NCI-H2196 treated with DMSO at 0.1 percent for 48 hours (cell line): Measurements from ENCODE around the gene TTYH2.
A peak's percentile ranks its signal among the peaks of the same experiment; 100 is the strongest.

ENCODE experiments used
- DNase-seq: peaks from one replicate; lab custom pipeline; 2025; ENCODE audit not compliant: unreplicated experiment; lab: John Stamatoyannopoulos, UW

TTYH2 gene

DNA sequence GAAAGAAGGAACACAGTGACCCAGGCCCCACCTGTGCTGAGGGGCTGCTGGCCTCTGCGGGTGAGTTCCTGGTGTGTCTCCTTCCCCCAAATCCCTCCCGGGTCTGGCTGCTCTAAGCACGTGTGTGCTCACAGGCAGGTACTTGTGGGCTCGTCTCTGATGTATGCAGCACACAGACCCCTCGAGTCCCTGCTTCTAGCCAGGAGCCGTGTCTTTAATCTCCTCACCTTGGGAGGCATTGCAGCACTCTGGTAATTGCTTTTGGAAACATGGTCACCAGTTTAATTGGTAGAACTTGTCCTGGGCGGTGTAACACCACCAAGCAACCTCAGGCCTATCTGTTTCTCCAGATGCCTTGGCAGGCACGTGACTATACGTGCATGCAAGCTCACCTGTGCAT is 18.7 kb upstream of the TTYH2 start:
- no peak for DNase-seq

DNA sequence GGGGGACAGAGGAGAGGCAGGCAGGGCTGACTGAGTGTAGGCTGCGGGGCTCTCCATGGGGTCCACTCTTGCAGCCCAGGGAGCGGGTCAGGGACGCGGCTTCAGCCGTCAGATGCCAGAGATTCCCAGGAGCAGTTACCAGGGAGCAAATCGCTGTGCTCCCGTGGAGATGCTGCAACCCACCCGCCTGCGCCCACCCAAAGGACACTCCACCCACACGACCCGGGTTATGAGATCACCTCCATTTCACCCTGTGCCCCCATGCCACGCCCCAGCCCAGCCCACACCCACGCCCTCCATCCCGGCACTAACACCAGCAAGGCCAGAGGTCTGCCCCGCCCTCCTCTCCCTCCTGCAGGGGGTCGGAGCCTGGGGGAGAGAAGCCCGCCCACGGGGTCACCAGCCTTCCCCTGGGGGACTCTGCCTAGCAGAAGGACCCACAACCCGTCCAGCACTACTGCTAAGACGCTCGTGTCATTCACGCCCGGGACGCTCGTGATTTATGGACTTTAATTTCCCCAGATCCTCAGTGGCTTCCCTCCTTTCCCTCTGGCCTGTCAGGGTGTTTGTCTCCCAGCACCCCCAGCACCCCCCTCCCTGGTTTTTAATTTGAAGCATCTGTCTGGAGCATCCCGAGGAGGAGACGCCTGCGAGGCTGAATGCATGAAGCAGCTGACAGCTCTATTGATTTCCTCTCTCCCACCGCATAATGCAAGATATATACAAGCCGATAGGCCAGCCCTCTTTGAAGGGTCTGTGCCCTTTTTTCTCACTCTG is 16.6 kb upstream of the TTYH2 start:
- DNase-seq, result no peak

DNA sequence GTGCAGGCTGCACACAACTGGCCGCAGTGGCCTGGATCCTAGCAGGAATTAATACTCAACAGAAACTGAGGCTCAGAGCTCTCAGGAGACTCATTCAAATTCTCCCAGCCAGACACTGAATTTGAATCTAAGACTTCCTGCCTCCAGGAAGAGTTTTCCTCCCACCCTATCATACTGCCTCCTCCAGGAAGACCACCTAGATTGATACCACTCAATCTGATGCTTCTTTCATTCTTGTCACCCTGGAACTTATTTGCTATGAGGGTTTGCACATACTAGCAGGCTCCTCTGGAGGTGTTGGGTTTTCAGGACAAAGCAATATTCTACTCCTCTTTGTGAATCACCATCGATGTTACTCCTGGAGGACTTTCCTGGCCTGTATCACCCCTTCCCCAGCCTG is 15.6 kb upstream of the TTYH2 start:
- DNase-seq, result no peak

DNA sequence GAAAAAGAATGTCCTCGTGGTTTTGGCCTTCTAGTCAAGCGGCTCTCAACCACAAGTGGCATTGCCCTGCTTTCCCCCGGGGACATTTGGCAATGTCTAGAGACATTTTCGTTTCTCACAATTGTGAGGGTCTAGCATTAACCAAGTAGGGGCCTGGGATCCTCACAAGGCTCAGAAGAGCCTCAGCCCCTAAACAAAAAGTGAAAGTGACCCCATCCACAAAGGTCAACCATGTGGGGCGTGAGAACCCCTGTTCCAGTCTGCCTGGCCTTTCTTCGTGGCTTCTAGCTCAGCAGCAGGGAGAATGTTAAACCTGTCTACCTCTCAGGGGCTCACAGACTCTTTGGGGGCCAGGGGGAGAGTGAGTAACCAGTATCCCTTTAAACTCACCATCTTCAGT is 14.7 kb upstream of the TTYH2 start:
- DNase-seq, result no peak

DNA sequence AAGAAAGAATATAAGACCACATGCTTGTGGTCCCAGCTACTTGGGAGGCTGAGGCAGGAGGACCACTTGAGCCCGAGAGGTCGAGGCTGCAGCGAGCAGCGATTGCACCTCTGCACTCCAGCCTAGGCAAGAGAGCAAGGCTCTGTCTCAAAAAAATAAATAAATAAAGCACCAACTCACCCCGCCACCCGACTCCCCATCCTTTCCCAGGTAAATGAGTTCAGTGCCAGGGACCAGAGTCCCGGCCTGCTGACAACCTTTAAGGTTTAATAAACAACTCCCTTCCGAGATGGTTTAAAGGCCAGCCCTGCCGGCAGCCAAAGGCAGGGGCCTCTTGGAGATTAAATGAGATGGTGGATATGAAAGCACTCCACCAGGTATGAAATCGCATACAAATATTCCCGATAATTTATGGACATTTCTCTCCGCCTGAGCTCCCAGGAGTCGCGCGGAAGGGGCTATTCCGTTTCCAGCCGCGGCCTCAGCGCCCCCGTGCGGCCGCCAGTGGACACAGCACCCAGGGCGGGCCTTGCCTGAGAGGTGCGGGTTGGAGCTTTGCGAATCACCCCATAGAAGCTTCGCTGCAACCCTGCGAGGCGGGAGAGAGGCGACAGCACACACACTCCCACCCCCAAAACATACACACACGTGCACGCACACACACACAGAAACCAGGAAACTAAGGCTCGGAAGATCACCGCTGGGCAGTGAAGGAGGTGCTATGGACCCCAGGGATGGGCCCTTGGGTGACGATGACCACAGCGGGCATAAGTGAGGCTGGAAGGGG is 13.9 kb upstream of the TTYH2 start:
- no peak for DNase-seq

DNA sequence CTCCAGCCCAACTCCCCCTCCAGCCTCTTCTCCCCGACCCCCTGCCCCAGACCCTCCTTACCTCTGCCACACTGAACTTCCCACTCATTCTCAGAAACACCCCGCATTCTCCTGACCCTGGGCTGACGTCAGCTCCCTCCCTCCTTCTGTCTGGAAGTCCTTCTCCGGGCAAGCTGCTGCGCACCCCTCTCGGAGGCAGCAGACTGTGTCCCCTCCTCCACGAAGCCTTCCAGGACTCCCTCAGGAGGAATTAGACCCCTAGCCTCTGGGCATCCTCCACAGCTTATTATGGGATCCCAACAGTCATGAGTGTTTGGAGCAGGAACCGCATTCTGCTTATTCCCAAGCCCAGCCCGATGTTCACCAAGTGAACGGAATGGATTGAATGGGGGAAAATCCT is 13.3 kb upstream of the TTYH2 start:
- no peak for DNase-seq

DNA sequence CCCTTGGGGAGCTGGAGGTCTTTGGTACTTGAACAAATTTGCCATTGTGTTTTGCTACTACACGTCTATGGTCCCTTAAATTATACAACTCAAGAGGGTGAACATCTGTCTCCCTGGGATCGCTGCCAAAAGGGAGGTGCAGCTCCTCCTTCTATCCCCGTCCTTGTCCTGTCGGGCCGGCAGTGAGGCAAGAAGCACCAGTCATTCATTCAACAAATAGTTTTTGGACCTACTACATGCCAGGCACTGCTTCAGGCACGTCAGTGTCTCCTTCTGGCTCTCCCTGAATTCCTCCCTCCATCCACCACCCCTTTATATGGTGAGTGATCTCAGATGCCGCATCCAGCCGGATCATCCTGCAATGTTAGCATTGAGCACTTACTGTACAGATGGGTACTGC is 12.1 kb upstream of the TTYH2 start:
- DNase-seq, result no peak

DNA sequence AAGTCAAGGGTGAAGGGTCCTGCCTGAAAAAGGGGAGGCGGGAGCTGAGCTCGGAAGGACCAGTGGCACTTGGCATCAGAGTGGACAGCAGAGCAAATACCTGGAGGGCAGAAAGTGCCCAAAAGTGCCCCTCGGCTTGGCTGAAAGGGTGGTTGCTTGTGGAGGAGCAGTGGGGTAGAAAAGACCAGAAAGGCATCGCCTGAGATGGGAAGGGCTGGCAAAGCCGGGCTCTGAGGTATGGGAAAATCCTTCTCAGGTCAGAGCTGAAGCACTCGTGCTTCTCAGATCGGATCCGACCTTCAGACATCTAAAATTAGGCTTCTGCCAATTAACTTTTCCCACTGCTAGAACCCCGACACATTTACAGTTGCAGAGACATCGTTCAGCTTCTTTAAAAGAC is 11.4 kb upstream of the TTYH2 start:
- DNase-seq, result no peak

DNA sequence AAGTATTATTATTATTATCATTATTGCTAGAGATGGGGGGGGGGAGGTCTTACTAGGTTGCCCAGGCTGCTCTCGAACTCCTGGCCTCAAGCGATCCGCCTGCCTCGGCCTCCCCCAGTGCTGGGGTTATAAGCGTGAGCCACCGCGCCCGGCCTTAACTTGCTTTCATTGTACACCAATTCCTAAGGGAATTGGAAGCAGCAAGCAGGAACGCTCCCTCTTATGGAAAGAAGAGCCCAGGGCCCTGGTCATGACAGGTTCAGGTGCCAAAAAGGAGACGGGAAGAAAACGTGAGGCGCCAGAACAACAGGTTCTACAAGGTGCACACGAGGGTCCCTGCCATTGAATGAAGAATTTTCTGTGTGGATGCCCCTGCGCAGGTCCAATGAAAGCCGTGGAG is 10.4 kb upstream of the TTYH2 start:
- DNase-seq, result no peak

DNA sequence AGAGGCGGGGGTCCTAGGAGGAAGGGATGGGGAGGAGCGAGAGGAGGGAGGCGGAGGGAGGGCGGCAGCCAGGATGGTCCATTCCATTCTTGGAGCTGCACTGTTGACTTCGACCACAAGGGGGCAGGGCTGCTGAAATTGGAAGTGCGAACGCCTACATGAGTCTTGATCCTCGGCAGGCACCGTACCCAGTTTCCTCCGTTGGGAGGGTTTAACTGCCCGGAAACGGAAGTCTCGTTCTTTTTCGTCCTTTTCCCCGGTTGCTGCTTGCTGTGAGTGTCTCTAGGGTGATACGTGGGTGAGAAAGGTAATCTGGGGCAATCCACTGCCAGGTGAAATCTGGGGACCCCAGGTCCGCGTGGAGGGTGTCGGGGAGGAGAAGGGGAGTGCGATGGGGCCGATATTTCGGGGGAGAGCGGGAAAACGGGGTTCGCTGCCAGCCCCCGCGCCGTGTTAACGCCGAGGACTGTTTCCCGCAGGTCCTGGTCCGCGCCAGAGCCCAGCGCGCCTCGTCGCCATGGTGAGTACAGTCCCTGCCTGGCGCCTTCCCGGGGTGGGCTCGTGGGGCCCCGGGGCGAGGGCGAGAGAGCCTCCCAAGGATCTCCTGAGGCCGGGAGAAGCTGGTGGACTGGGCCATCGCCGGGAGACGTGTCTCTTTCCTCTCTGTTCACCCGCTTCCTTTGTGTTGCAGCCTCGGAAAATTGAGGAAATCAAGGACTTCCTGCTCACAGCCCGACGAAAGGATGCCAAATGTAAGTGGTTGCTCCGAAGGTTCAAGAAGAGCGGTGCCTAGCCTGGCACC is 9.7 kb upstream of the TTYH2 start, which contains the start of gene RPL38:
Gene RPL38, plus strand, starts transcription at position 240 of the 802 bp plus-strand sequence. Its CDS starts 278 bp downstream, at position 518.
- DNase-seq, result peak; percentile 87

DNA sequence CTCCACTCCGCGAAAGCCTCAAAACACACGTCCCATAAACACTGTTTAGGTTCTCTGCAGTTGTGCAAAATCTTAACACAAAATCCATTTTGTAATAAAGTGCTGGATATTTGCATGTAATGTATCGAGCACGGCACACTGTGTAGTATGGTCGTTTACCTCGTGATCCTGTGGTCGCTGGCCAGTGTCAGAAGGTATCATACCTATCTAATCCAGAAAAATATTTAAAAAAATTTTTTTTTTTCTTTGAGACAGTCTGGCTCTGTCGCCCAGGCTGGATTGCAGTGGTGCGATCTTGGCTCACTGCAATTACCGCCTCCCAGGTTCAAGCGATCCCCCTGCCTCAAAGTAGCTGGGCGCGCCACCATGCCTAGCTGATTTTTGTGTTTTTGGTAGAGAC is 8.9 kb upstream of the TTYH2 start:
- no peak for DNase-seq

DNA sequence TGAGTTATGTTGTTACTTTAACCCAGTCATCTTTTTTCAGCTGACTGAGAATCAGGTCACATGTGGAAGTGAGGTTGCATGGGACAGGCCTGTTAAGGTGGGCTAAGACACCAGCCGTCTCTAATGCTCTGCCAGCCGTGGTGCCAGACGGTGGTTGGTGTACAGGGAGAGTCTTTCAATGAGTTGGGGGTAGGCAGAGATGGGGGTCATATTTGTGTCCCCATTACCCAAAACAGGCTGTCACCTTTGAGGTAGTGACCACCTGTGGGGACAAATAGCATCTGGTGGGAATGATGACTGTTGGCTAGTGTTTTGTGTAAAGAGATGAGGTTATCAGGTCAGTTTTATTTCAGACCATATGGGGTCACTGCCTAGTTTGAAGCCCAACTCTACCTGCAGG is 8.1 kb upstream of the TTYH2 start:
- DNase-seq, result no peak

DNA sequence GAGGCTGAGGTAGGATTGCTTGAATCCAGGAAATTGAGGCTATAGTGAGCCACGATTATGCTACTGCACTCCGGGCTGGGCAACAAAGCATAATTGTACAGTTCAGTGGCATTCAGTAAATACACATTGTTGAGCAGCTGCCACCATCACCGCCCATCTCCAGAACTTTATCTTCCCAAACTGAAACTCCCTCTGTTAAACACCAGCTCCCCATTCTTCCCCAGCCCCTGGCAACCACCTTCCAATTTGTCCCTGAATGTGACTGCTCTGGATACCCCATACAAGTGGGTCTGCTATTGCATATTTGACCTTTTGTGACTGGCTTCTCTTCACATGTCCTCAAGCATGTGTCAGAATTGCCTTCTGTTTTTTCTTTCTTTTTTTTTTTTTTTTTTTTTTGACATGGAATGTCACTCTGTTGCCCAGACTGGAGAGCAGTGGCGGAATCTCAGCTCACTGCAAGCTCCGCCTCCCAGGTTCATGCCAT is 7.0 kb upstream of the TTYH2 start:
- no peak for DNase-seq

DNA sequence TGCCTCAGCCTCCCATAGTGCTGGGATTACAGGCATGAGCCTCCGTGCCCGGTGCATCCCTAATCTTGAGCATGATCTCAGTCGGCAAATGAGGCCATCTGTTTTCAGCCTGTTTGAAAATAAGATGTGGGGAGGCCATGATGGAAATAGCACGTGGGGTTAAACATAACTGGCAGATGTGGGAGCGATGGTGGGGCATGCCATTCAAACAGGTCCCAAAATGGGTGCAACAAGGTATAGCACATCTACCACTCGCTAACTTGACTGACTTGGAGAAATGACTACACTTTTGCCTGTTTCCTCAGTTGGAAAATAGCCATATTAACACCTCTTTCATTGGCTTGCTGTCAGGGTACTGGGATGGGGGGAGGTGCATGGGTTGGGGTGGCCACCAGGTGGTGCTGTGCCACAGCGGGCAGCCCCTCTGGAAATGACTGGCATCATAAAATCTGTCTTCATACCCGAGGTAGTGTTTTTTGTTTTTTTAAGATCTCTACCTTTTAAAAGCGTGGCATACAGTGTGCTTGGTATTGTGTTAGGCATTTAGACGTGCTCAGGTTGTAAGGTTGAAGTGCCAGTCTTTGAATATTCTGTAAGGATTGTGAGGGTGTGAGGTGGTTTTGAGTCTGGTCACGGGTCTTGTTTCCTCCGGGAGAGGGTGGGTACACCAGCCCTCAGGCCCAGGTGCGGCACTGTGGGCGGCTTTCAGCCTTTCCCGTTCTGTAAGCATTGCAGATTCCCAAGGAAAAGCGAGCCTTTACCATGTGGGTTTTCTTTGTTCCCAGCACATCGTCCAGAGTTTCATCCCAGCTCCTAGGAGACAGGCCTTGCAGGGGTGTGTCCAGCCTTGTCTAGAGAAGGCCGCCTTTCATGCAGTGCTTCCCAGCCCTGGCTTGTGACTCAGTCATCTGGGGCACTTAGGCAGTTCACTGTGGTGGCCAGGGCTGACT is 2.9 kb upstream of the TTYH2 start:
- DNase-seq, result peak; percentile 52

DNA sequence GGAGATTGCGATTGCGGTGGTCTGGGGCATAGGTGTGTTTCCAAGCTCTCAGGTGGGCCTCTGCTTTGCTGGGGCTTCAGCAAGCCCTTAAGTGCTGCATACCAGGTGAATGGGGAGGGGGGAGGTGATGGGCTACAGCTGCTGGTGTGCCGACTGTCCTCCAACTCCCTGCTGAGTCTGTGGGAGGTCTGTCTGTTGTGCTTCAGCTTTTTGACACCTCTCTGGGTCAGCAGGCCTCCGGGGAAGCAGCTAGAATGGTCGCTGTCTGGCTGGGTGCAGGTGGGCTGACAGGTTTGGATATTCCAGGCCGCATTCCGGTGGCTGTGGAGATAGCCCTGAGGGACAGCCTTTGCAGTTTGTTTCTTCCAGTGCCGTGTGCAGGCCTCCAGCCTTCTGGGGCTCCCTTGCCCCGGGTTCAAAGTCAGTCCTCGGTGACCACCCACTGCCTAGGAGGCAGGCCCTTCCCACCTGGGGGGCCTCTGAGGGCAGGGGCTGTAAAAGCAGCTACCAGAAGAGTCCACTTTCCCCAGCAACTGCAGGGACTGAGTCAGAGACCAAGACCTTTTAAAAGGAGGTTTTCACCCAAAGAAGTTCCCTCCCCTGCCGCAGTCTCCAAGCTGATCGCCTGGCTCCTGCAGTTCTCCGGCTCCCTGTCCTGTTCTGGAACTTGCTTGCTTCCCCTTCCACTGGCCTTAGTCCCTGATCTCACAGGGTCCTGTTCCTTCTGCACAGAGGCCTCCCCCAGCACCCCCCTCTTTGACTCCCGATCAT is 2.0 kb upstream of the TTYH2 start:
- no peak for DNase-seq

DNA sequence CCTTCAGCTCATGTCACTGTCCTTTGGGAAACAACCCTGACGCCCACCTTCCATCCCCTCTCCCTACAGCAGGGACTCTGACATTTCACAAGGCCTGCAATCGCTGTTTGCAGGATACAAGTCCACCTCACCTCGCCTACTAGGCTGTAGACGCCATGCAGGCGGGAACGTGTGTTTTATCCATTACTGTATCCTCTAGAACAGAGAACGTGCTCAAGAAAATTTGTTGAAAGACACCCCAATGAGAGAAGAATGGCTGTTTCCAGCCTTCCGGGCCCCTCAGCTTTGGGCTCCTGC is 1.5 kb upstream of the TTYH2 start:
- no peak for DNase-seq

DNA sequence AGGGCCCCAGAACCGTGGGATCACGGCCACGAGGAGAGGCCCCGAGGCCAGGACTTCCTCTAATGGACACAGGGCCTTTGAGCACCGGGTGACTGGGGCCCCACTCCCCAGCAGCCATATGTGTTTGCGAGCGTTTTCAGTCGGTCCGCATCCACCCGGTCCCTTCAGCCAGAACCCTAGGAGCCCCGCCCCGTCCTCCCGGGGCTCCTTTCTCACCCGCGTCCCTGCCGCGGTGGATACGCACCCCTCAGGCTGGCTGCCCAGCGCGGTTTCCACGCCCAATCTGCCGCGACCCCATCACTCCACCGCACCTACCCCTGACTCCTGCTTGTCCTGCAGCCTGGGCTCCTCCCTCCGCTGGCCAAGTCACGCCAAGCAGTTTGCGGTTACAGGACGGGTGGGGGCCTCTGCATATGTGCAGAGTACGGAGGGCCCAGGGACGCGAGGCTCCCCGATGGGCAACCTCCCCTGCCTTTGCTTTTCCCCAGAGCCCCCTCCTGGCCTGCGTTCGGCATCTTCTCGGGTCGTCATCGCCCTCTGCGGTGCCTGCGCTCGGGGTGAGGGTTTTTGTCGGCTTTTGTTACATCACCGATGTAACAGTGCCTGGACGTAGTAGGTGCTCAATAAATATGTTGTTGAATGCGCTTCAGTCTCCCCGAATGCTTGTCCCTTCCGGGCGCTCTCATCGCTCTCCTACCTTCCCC is 1.0 kb upstream of the TTYH2 start:
- DNase-seq, result no peak

DNA sequence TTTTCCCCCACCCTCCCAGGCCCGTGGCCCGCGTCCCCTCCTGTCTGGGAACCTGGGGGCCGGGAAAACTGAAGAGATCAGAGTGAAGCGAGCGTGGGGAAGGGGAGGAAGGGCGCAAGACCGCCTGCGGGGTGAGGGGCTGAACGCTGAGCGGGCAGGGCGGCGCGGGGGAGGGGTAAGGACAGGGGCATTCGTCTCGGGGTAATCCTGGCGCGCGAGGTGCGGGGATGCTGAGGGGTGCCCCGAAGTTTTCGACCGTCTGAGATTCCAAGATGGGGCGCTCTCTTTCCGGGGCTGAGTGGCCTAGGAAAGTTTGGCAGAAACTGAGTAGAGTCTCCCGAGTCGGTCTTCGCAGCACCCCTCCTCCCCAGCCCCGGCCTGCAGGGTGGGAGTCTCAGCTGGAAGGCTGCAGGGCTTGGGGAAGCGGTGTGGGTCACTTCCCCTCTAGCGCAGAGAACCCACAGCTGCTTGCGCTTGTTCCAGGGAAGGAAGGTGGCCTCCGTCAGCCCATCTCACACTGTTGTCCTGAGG is 555 bp downstream of the TTYH2 start:
- no peak for DNase-seq
